ENCODE results near the gene MCF2L2.

MCF2L2 gene

DNA sequence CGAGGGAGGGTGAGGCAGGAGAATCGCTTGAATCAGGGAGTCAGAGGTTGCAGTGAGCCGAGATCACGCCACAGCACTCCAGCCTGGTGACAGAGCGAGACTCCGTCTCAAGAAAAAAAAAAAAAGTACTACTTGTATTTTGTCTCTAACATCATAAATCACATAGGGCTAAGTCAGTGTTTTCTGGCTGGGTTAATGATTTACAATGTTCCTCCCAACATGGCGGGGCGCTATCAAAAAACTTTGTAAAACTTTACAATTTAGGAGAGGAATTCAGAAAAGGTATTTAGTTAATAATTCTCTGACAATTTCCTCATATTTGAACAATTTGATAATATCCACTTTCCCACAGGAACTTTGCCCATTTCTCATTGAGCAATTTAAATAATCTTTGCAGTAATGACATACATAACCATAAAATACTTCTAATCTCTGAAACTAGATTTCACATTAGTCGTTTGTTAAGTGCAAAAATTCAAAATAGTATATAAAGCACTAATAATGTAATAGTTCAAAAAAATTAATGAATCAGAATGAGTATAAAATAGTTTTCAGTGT, 202.0 kb downstream of the MCF2L2 start:
- no peak for DNase-seq

DNA sequence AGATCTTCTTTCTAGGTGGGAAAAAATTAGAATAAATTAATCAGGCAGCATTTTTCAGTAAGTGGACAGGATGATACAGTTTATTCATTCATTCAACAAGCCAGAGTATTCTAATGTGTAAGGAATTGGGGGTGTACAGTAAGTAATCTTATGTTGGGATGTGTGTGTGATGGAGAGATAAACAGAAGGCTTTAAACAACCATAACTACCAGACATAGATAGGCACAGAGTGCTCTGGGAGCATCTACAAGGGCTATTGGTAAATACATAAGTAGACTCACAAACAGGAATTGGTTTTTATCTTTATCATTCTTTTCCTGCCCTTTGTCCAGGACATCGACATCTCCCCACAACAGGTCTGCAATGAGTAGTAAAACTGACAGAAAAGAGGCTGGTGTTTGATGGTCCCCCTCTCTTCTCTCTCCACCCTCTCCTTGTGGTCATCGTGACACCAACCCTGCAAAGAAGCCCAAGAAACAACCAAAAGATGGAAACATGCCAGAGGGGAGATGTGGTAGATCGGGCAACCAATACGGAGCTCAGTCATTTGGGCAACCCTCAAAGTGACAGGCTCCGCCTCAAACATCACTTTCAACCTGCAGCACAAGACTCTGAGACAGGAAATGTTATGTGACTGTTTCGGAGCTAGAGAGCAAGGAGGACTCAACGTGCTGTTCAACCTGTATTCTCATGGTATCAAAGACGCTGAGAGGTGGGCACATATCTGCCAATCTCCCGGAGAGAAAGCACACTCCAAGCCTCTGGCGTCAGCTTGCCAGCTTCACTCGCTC, 204.0 kb downstream of the MCF2L2 start:
- DNase-seq = no peak

DNA sequence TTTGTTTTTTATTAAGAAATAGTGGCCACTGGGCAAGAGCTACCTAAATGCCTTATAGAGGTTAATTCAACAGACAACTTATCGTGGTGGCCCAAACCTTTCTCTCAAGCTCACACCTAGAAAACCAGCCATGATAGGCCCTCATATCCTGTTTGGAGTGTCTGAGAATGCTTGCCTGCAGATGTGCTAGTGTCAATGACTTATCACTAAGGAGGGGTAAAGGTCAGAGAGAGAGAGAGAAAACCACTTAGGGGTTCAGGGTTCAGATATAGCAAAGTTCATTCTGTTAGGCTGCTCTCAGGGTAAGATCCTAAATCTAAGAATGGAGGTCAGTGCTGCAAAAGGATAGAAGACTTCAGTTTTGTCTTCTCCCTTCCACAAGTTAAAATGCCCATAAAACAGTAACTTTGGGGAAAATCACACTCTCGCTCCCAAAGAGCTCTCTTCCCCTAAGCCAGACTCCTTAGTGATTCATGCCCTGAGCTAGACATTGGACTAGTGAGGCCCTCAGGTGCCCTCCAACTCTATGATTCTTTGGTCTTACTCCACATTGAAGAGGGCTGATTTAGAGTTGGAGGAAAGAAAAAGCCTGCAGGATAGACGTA, 205.7 kb downstream of the MCF2L2 start:
- no peak for DNase-seq

DNA sequence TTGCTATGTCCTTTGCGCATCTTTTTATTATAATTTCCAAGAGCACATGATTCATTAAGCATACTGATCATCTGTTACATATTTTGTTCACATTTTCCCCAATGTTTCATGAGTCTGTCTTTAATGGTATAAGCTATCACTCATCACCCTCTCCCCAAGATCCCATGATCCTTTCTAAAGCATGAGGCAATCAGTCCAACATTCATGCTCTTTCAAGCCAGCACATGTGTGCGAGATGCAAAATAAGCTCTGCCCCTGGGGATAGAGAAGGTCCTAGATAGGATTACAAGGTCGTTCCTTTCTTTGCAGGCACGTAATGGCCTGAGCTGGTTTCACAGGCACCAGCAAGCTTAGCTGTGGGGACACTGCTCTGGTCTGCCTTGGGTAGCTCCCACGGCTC, 207.6 kb downstream of the MCF2L2 start:
- no peak for DNase-seq

DNA sequence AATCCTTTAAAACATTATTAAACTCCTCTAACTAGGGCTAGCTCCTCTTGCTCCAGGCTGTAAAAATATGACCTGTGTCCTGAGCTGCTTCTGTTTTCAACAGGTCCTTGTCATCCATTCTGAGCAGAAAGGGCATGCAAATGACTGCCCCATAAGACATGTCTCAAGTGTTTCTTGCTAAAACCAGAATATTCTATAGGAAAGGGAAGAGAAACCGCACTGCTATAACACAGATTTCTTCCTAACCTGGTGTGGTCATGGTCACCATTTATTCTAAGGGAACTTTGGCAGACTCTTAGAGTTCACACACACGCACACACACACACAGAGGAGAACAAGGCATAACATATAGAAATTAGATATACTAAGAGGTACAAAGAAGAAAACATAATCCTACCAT, 209.6 kb downstream of the MCF2L2 start:
- no peak for DNase-seq

DNA sequence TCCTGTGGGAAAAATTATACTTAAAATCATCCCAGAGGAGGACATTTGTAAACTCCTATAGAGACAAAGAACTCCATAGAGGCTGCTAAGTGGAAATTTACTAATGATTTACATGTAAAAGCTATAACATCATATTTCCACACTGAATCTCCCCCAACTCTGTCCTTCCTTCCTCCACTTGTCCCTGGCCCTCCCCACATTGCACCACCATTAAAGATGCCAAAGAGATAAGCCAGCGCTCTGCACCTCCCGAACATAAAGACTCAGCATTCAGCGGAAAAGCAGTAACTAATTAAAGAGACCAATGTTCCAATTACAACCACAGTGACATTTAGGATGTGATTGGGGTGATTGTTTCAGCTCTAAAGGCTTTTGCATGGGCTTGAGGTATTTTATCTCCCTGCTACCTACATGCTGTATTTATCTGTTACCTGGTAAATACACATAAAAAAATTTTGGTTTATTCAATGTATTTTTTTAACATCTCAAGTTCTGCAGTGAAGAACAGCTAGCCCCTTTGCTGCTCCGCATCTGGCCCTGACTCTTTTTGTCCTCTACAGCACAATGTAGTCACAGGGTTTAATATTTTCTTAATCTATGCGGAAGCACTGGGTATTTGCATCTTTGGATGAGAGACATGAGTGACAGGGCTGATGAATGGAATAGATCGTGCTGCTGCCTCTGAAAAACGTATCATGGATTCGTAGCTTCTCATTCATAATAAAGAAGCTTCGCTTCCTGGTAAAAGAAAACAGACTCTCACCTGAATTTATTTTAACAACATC, 210.7 kb downstream of the MCF2L2 start:
- no peak for DNase-seq

DNA sequence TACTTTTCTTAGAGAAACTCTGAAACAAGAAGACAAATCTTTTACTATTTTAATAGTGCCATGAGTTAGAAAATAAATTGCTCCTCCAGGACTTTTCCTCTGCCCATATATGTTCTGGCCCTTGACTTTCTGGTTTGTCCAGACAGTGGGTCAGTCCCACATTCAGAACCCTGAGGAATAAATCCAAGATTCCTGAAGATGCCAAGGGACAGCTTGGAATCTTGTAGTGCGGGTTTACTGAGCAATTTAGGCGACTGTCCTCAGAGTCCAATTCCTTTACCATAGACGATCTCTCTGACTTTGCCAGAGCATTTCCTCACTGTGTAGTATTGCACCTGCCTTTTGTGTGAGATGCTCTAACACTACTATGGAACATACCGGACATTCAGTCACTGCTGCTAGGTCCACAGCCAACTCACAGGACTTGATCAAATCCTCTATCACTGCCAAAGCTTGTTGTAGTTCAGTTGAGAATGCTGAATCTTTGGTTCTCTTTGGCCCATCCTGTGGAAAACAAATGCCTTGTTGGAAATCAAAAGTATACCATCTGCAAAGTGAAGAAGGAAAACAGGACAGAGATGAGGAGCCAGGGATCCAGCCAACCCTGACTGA, 212.7 kb downstream of the MCF2L2 start:
- no peak for DNase-seq

DNA sequence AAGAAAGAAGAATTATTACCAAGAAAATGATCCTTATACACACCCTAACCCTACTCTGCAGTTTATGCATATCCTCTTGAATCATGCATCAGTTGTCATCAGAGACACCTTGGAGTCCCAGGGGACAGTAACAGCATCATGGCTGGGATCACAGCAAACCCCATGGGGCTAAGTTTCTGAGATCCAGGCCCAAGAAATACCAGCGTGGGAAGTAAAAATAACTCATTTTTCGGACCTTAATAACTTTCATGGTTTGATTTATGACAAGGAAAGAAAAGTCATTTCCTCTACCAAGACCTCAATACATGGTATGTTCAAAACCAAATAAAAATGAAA, 214.2 kb downstream of the MCF2L2 start:
- DNase-seq = no peak

DNA sequence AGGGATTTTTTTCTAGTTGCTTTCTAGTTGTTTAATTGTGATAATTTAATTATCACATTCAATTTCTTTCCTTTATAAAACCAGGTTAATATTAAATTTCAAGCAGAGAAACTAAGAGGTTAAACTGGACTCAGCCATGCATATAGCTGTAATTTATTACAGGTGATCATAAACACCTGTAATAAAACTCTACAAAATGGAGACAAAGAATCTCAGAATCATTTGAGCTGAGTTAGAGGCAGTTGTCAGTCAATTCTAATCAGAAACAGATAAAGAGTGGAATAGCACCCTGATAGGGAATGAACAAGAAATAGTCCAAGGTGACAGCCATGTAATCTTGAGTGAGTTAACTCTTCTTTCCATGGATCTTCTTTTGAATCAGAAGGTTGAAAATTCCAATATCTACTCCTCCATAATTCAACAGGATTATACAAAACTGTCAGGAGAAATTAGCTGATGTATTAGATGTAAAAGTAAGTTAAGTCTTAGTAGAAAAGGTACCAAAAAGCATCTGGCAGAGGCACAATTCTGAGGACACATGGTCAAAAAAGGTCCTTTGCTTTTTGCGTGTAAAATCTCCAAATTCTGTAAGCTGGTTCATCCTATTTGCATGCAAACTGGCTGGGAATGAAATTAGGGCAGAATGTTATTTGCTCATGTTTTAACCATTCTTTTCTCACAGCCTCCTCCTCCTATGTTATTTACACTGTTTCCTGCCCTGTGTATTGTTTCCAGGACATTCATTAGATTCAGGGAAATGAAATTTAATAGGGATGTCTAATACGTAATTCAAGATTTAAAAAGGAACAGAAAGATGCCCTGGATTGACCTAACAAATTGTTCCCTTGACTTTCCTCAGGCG, 214.8 kb downstream of the MCF2L2 start:
- no peak for DNase-seq

DNA sequence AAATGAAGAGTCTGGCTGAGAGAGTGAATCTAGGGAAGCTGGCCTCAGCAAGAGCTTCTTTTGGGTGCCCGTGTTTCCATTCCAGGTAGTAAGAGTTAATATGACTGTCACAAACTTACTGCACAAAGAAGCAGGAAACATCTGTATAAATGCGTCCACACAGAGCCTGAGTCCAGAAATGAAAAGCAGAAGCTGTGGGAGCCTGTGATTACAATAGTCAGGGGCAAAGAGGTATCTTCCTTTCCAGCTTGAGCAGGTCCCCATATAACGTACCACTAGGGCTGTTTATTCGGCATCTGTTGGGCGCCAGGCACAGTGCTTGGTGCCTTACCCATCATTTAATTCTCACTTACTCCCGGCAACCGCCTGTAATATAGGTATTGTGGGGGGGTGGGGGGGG, 215.9 kb downstream of the MCF2L2 start:
- DNase-seq = no peak

DNA sequence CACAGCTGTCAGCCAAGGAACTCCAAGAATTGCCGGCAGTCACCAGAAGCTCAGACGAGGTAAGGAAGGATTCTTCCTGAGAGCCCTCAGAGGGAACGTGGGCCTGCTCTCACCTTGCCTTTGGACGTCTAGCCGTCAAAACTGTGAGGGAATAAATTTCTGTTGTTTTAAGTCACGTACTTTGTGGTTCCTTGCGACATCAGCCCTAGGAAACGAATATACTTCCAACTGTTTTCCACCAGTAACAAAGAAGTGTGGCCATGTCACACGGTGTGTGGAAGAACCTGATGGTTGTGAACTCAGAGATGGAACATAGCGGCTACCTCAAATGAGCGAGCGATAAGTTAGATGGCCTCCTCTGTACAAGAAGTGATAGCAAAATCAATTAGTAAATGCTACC, 216.3 kb downstream of the MCF2L2 start:
- no peak for DNase-seq

DNA sequence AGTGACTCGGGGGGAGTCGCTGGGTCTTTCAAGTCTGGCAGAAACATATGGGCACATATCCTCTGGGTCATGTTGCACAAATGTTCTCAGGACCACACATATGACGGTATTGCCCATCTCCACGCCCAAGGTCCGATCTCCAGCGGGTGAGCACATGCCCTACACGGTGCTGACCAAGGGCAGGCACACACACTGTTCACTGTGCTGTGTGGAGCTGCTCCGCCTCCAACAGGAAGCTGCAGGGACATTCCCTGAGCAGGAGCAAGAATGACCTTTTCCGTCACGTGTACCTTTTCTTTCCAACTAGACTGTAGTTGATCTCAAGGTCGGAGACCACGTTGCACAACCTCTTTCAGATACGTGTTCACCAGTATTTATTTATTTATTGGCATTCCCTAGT, 217.1 kb downstream of the MCF2L2 start:
- no peak for DNase-seq

DNA sequence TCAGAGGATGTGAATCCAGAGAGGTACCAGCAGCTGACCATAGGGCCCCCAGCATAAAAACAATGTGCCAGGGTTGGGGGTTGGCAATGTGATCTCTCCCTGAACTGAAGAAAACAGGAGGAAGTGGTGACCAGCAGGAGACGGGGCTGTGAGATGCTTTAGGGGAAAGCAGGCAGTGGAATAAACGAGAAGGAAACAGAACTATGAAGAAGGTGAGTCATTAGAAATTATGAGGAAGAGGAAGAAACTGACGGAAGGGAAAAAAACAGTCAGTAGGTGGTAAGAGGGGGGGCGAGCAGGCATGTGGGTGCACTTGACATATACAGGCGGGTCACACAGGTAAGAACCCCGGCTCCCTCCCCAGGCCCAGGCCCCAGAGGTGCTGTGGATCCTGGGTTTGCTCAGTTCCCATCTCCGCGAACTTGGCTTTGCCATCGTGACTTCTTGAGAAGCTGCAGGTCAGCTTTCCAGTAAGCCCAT, 217.5 kb downstream of the MCF2L2 start:
- no peak for DNase-seq

DNA sequence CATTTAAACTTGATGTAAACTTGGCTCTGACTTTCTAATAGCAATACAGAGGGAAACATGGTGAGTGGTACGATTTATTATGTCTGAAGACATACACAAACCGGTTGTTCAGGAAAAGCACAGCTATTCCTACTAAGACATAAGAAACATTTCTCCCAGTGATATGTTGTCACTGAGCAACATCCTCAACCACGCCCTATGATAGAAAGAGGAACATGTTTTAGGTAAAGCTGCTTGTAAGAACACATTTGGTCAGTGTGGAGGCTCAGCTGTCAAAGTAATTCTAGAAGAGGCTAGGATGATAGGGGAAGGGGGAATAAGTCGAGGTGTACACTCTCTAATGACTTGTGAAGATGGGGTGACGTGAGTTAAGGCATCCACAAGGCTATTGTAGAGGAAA, 218.1 kb downstream of the MCF2L2 start:
- no peak for DNase-seq

DNA sequence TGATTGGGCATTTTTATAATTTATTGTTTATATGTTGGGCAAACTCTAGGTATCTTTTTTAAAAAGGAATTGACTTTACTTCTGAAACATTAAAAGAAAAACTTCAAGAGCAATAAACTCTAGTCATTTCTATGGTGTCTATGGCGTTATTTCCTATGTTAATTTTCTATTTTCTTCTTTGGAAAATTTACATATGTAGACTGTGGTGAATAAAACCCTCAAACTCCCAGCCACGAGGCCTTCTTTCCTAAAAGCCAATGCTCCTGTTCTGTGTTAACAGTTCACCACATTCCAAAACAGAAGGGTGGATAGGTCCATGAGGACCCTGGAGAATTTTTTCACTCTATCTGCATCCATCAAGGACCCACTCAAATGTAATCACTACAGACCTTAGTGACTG, 219.6 kb downstream of the MCF2L2 start:
- no peak for DNase-seq

DNA sequence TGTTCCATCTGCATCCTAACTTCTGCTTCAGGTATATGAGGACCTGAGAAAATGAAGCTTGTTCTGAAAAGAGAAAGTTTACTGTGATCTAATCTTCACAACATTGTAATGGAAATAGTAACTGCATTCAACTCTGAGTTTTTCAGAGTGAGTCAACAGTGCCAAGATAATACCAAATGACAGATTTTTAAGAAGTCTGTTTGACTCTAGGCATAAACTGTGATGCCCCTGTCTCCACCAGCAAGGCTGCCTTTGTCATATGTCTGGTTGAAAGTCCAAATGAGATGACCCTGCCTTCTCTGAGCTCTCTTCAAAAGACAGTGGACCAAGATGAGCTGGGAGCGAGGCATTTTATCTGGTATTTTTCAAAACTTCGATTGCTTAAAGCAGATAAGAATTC, 220.2 kb downstream of the MCF2L2 start:
- no peak for DNase-seq

DNA sequence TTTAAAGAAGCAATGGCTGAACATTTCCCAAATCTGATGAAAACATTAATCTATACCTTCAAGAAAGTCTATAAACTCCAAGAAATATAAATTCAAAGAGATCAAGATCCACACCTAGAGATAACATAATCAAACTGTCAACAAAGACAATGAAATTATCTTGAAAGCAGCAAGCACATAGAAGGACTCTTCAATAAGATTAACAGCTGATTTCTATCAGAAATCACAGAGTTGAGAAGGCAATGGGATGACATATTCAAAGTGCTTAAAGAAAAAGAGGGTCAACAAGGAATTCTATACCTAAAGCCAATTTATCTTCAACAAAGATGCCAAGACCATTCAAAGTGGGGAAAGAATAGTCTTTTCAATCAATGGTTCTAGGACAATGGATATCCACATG, 224.7 kb downstream of the MCF2L2 start:
- no peak for DNase-seq

DNA sequence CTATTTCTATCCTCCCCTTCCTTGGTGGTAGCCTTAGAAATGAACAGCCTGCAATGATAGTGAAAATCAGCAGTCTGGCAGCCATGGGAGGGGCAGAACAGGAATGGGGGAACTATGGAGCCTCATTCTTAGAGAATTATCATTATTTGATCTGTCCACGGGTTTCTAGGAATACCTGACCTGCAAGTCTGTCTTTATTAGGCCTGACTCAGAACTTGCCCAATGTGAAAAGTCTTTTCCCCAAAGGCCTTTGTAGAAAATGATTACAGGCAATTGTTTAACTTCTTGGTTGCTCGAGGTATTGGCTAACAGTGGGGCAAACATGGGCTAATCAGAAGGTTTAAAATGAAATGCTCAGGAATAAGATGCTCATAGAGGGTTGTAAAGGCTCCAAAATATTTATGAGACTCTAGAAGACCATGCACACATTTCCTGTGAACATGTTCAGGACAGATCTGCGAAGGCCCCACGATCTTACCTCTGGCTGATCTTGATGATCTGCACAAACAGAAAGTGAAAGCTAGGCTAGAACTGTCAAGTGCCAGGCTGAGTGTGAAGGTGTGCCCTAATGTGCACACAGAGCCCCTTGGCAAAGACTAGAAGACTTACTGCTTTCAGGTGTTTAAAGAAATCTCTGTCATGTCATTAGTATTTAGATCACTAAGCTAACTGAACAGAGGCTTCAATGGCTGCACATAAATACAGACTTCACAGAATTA, 226.3 kb downstream of the MCF2L2 start:
- DNase-seq = no peak

DNA sequence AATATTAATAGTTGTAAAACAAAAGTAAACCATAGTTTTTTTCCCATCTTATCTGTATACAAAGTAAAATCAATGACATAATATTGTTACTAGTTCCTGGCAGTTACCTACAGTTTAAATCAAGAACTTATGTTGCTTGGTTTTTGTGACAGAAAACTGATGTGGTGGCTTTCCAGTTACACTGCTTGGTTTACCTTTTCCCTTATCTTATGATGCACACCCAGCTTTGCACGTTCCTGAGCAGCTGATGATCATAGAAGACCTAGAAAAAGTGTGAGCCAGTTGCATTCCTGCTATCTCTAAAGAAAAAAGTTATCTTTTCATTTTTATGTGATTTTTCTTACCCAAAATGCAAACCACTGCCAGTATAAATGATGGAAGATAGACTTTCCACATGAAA, 229.5 kb downstream of the MCF2L2 start:
- DNase-seq = no peak

DNA sequence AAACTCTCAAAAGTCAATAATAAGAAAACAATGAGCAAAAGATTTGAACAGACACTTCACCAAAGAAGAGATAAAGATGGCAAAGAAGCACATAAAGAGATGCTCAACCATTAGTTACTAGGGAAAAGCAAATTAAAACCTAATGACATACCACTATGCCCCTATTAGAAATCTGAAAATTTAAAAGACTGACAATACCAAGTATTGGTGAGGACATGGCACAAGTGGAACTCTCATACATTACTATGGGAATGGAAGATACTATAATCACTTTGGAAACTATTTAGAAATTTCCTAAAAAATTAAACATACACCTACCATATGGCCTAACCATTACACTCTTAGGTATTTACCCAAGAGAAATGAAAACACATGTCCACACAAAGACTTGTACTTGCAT, 230.7 kb downstream of the MCF2L2 start:
- DNase-seq = no peak

DNA sequence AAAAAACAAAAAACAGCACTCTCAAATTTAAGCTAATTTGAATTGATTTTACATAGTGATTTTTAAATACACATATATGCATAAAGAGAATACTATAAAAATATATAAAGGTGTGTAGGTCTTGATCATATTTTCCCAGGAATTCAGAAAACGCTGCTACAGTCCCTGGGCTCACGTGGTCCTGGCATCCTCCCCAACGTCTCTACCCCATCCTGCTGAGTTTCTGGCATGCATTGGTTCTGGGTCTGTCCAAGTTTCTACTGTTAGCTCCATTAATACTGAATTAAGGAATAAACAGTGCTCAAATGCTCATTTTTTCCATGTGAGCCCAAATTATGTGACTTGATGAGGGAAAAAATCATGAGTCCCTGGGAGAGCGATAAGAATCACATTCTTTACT, 233.2 kb downstream of the MCF2L2 start:
- no peak for DNase-seq

Measured in NCI-H510A (cell line).